NCI-H146 treated with DMSO at 0.1 percent for 48 hours (cell line): Measurements from ENCODE around the gene DDTL.

Source experiments
- DNase-seq: peaks from one replicate; lab custom pipeline; 2025; ENCODE audit not compliant: unreplicated experiment; lab: John Stamatoyannopoulos, UW

The DDTL gene

DNA sequence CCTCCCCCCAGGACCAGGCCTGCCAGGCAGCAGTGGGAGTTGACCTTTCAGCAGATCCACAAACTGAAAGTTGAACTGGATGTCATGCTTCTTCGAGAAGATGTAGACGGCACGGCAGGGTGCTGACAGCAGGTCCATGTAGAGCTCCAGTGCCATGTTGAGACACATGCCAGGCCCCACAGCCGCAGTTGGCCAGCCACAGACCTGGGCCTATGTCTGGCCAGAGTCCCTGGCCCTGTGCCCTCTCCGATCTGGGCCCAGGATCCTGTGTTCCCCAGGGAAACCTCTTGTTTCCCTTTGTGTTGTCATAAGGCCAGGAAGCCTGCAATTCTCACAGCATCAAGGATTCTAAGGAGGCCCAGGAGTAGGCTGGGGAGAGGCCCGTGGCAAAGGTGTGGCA, 38.5 kb downstream of the DDTL start, which contains the start of gene GSTT4:
Gene GSTT4 (minus strand): TSS at position 253 of the 400 bp plus-strand sequence. CDS start 97 bp downstream, at position 156.
- no peak for DNase-seq

DNA sequence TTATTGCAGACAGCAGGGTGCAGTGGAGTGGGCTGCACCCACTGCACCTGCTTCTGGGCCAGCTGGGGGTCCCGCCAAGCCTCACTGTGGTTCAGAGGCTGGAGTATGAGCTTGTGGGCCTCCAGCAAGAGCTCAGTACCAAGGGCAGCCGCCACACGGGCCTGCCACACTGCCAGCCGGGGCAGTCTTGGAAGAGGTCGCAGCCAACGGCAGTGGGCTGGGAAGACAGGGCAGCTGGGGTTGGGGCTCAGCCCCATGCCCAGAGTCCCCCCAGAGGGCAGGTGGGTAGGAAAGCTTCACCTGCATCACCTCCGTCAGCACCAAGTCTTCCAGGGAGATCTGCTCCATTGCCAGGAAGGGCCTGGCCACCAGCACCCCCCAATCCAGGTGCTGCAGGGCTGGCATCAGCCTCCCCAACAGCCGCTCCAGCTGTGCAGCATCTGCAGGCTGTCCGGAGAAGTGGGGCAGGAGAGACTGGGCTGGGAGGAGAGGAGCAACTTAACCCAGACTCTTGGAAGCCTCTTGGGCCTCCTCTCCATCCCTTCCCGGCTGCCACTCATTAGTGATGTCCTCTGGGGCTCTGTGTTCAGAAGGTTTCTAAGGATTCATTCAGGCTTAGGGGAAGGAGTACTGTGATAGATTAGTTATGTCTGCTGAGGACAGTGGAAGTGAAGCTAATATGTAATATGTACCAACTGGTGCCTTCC, 39.7 kb downstream of the DDTL start:
- DNase-seq = no peak

DNA sequence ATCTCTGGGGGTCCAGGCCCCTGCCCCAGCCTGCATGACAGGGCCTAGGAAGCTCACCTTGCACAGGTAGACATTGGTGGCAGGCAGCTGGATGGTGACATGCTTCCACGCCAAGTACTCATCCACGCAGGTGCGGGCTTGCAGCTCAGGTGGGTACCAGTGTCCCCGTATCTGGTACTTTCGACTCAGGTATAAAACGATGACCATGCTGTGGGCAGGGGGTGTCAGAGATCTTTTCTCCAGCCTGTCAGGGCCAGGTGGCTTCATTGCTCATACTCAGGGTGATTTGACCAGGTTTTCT, 40.2 kb downstream of the DDTL start:
- DNase-seq = no peak

DNA sequence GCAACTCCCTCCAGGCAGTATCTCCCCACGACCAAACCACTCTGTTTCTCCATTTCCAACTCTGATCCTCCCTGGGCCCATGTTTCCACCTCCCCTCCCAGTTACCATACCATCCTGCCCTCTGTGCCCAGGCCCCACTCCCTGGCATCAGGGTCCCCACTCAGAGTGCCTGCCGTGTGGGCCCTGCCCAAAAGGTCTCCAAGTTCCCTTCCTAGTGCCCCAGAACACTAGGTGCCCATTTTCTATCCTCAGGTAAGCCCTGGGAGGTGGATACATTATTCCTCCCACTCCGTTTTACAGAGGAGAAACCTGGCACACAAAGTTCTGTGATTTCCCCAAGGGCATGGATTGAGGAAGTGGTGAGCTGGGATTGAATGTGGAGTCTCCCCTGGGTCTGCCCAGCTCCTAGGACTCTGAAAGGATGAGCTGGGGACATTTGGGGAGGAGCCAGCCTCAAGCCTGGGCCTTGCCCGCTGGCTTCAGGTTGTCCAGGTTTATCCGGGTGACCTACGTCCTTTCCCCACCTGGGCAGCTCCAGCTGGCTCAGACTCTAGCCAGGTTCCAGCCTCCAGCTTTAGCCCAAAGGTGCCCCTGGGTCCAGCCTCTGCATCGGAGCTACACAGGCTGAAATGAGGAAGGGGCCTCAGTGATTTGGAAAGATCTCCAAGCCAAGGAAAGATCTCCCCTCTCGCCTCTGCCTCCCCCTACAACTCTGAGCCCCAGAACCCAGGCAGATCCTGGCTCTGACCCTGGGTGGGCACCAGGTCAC, 40.7 kb downstream of the DDTL start:
- no peak for DNase-seq

DNA sequence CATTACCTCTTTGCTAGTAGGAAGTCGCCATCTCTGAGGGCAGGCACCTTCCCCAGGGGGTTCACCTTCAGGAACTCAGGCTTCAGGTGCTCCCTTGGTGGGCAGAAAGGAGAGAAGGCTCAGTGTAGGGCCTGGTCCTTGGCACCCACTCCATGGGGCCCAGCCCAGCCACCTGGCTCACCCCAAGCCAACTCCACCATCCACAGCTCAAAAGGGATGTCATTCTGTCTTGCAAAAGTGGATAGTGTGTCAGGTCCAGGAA, 41.3 kb downstream of the DDTL start:
- no peak for DNase-seq

DNA sequence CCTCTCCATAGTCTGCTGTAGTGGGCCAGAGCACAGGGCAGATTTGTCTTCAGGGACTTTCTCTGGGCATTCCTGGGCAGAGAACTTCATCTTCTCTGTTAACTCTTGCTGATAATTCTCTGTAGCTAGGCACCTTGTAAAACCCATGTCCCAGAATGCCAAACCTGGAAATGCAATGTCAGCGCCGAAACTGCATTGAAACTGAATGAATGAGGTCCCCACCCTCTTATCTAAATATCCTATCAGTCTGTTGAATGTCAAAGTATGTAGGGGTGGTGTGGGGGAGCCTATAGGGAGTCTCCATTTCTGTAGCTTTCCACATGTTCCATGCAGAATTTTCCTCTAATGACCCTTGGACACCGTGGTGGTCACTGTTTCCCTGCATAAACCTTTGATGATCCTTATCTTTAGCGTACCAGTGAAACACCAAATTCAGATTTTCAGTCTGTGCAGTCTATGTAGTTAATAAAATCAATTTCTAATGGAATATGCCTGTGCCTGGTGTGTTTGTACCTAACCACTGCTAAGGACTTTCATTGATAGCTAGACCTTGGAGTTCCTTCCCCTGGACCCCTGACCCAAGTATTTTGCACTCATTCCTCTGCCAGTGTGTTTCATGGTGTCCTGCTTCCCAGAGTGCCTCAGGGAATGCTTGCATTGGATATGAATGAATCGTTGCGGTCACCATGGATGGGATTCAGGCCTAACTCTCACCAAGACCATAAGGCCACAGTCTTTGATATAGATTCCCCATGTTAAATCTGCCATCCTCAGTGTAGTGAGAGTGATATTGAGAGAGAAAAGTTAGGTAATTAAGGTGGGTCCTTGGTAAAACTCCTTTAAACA, 41.9 kb downstream of the DDTL start:
- no peak for DNase-seq

DNA sequence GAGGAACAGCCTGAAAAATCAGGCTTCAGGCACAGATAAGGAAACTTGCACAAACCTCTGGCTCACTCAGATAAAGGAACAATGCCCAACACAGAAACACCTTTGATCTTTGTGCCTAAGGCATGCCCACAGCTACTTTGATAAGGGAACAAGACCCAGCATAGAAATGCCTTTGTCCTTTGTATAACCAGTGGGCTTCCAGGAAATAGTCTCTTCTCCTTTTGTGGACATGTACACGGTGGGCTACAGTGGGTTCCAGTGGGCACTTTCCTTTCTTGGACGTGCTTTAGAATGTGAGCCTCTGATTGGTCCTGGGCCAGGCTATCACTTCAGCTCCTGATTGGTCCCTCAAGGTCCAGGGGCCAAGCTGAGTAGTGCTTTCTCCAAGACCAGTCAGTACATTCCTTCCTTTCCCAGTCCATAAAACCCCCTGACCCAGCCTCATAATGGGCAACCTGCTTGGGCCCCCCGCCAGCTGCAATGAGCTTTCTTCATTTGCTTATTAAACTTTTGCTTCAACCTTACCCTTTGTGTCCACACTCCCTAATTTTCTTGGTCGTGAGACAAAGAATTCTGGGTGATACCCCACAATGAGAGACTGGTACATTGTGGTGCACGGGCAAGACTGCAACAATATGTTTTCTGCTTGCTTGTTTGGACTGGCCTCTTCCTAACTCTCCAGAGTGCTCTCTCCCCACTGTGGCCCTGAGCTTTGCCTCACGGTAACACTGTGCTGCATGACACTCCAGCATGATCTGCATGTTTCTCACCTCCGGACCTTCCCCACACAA, 42.7 kb downstream of the DDTL start:
- DNase-seq = no peak

DNA sequence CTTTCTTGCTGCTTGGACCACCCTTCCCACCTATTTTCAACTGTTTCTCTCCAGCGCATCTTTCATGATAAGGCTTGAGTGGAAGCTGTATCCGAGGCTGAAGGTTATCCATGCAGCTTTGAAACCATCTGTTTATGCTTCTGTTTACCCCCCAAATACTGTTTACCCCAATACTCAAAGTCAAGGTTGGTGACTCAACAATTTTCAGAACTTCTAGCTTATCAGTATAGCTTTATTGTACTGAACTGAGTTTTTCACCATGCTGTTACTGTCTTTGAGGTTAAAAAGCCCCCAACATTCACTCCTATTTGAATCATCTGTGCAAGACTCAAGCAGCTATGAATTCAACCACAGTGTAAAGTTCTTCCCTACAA, 43.3 kb downstream of the DDTL start:
- no peak for DNase-seq

DNA sequence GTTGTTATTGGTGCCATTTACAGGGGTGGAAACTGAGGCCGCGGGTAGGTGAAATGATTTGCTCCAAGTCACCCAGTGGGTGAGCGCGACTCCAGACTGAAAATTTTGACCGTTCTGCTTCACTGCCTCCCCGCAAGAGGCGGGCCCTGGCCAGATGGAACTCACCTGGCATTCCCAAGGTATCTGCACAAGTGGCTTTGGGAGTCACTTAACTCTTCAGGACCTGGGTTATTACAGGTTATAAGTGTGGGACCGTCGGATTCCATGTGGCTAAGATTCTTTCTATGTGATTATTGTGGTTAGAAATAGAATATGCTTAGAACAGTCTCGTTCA, 45.0 kb downstream of the DDTL start:
- DNase-seq = no peak

DNA sequence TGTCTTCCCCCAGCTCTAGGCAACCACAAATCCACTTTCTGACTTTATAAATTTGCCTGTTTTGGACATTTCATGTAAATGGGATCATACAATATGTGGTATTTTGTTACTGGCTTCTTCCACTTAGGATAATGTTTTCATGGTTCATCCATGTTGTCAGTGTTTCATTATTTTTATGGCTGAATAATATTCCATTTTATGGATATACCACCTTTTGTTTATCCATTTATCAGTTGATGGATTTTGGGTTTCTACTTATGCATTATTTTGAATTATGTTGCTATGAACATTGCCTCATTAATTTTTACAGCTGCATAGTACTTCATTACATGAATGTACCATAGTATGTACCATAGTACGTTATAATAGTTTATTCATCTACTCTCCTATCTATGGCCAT, 49.5 kb downstream of the DDTL start:
- no peak for DNase-seq

DNA sequence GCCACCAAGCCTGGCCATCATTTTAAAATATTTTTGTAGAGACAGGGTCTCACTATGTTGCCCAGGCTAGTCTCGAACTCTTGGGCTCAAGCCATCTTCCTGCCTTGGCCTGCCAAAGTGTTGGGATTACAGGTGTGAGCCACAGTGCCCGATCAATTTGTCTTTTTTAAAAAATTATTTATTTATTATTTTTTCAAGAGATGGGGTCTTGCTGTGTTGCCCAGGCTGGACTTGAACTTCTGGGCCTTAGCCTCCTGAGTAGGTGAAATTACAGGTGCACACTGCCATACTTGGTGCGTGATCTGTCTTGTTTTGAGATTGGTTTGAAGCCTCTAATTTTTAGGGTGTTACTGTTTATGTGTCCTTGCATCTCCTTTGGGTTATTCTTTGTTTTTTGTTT, 54.6 kb downstream of the DDTL start:
- DNase-seq = no peak
